Mammary epithelial cell (primary cell): ENCODE measurements around the gene LIMCH1.

Experiments used
- CTCF ChIP-seq, 2 donors: IDR thresholded peaks in 1 of 2; conservative IDR thresholded peaks in 1 of 2; 2 replicates each; pipeline ENCODE4 v1.5.1; 2011 to 2012; ENCODE audit warnings: inconsistent platforms in 2 of 2, low read length in 2 of 2, mild to moderate bottlenecking in 2 of 2, control low read depth in 1 of 2, low read depth in 1 of 2; ENCODE audit not compliant: insufficient read depth in 1 of 2; ENCODE audit errors: extremely low read depth in 1 of 2
- EZH2 ChIP-seq: IDR thresholded peaks from 2 replicates; pipeline ENCODE4 v1.6.1; 2012; ENCODE audit warnings: low read length, inconsistent platforms, borderline replicate concordance

DNA sequence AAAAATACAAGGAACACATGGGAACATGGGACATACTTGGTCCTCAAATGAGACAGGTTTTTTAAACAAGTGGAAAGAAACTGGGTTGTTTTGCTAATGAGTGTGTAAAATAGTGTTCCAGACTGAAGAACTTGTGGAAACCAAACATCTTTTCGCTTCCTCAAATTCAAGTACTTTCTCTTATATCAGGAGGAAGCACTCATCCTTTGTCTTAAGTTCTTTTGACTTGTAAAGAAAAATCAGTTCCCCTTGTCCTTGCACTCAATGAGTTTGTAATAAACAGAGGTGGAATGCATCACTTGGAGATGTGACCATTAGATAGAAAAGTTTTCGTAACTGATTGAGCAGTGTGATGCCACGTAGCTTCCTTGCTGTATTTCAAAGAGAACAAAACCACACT, 109.4 kb downstream of the LIMCH1 start:
- TF ChIP-seq CTCF (conservative IDR thresholded peaks at IDR 0.05 in 1 of 2, IDR thresholded peaks at IDR 0.05 in 1 of 2; ENCODE audit: extremely low read depth in 1 of 2, insufficient read depth in 1 of 2, low read depth in 1 of 2, low read length in 2 of 2) (no peak), EZH2 (no peak)
